Measurements from ENCODE around the gene AKR1B15.

Gene AKR1B15

GRCh38 chr7:134542195-134542771, 6.6 kb upstream of the AKR1B15 start:
- Histone ChIP-seq H3K27ac (ENCODE audit: low read length) (no peak overlapping the region), H3K4me3 (ENCODE audit: low read length) (no peak overlapping the region), H3K36me3 (ENCODE audit: control insufficient read depth, insufficient read depth, low read length) (no peaks in the 10 kb centered on the region), H3K27me3 (ENCODE audit: control insufficient read depth, insufficient read depth, low read length) (no peaks in the 10 kb centered on the region), H3K4me1 (ENCODE audit: control insufficient read depth, insufficient read depth, low read length) (peaks cover 3% of the 10 kb centered on the region; the same call in 1 of the 2 replicates), H3K9me3 (ENCODE audit: control insufficient read depth, insufficient read depth, low read length) (no peaks in the 10 kb centered on the region)
- DNase-seq (ENCODE audit: low read depth, low spot score): no peak
- WGBS (ENCODE audit: insufficient coverage, insufficient read length): no CpG with 5 or more reads among the region's 8 CpGs

DNA sequence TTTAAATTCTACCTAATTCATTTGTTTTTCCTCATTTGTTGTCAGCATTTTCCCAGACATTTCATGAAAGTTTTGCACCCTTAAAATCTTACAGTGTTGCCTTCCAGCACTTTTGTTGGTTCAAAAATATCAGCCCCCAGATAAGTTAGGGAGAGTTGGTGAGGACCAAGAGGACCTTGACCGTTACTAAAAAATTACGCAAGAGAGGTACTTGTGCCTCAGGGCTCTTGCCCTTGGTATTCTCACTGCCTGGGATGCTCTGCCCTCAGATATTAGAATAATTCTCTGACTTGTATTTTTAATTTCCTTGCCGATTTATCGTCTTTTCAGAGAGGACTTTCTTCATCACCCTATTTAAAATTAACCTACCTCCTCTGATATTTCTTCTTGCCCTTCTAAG, 3.5 kb upstream of the AKR1B15 start:
- Histone ChIP-seq H3K27me3 (ENCODE audit: control insufficient read depth, insufficient read depth, low read length) (no peaks in the 10 kb centered on the region), H3K36me3 (ENCODE audit: control insufficient read depth, insufficient read depth, low read length) (no peaks in the 10 kb centered on the region), H3K27ac (ENCODE audit: low read length) (no peak overlapping the region), H3K4me3 (ENCODE audit: low read length) (no peak overlapping the region), H3K9me3 (ENCODE audit: control insufficient read depth, insufficient read depth, low read length) (no peaks in the 10 kb centered on the region), H3K4me1 (ENCODE audit: control insufficient read depth, insufficient read depth, low read length) (peaks cover 6% of the 10 kb centered on the region; the same call in 1 of the 2 replicates)
- DNase-seq (ENCODE audit: low read depth, low spot score): no peak
- WGBS (ENCODE audit: insufficient coverage, insufficient read length): no CpG with 5 or more reads among the region's 4 CpGs

- Histone ChIP-seq H3K27me3 (ENCODE audit: control insufficient read depth, insufficient read depth, low read length) (no peaks in the 10 kb centered on the region), H3K4me1 (ENCODE audit: control insufficient read depth, insufficient read depth, low read length) (peaks cover 6% of the 10 kb centered on the region; the same call in 1 of the 2 replicates), H3K4me3 (ENCODE audit: low read length) (no peak overlapping the region), H3K9me3 (ENCODE audit: control insufficient read depth, insufficient read depth, low read length) (no peaks in the 10 kb centered on the region), H3K36me3 (ENCODE audit: control insufficient read depth, insufficient read depth, low read length) (no peaks in the 10 kb centered on the region), H3K27ac (ENCODE audit: low read length) (no peak overlapping the region)
- no peak for DNase-seq (ENCODE audit: low read depth, low spot score)
- no CpG with 5 or more reads among the region's 3 CpGs for WGBS (ENCODE audit: insufficient coverage, insufficient read length)
Observed at GRCh38 chr7:134545918-134546317, 3.0 kb upstream of the AKR1B15 start.

DNA sequence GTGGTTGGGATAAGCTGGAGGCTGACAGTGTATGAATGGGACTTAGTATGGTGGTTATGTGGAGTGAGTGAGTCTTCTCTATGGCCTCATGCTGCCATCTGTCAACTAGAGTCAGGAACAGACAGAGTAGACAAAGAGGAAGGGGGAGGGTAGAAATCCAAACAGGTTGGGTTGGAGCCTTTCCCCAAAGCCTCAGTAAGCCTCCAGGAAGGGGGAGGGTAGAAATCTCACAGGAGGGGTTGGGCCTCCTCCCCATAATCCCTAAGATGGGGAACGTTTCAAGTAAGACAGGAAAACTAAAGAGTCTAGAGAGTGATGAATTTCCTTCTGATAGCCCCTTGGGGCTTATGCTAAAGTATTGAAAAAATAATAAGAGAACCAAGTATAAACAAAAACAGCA, 2.0 kb upstream of the AKR1B15 start:
- peaks cover 4% of the 10 kb centered on the region; the same call in 1 of the 2 replicates for H3K4me1 ChIP-seq (ENCODE audit: control insufficient read depth, insufficient read depth, low read length)
- H3K36me3 ChIP-seq (ENCODE audit: control insufficient read depth, insufficient read depth, low read length): no peaks in the 10 kb centered on the region
- H3K9me3 ChIP-seq (ENCODE audit: control insufficient read depth, insufficient read depth, low read length): no peaks in the 10 kb centered on the region
- H3K27ac ChIP-seq (ENCODE audit: low read length): no peak overlapping the region
- no peaks in the 10 kb centered on the region for H3K27me3 ChIP-seq (ENCODE audit: control insufficient read depth, insufficient read depth, low read length)
- no peak for DNase-seq (ENCODE audit: low read depth, low spot score)
- no CpG with 5 or more reads among the region's 1 CpG for WGBS (ENCODE audit: insufficient coverage, insufficient read length)
- H3K4me3 ChIP-seq (ENCODE audit: low read length): no peak overlapping the region

DNA sequence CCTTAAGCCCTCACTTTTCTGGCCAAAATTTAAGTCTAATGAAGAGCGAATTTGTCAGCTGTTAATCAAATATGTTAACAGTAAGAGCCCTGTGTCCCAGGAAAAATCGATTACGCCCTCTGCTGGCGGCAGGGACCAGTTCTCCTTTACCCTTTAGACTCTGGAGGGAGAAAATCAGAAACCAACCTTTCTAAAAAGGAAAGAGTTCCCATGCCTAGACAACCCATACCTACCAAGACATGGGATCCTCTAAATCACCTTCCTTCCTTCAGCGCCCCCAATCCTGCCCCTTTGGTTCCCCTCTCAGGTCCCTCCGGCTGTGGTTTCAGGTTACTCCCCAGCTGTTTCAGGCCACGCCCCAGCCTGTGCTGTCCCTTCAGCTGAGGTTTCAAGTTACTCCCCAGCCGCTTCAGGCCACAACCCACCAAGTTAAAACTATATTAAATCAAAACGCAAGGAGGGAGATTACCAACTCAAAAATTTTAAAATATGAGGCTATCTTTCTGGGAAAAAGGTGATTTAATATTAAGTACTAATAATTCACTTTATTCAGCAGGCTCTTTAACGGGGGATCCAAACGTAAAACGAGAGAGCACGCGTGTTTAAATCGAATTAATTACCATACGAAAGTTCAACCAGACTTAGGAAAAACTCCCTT, 1.4 kb upstream of the AKR1B15 start:
- no CpG with 5 or more reads among the region's 16 CpGs for WGBS (ENCODE audit: insufficient coverage, insufficient read length)
- H3K4me3 ChIP-seq (ENCODE audit: low read length): no peak overlapping the region; the same call in 1 of the 2 replicates
- no peaks in the 10 kb centered on the region for H3K27me3 ChIP-seq (ENCODE audit: control insufficient read depth, insufficient read depth, low read length)
- peak; percentile 60 for DNase-seq (ENCODE audit: low read depth, low spot score)
- H3K9me3 ChIP-seq (ENCODE audit: control insufficient read depth, insufficient read depth, low read length): no peaks in the 10 kb centered on the region
- H3K27ac ChIP-seq (ENCODE audit: low read length): no peak overlapping the region
- peaks cover 4% of the 10 kb centered on the region; the same call in 1 of the 2 replicates for H3K4me1 ChIP-seq (ENCODE audit: control insufficient read depth, insufficient read depth, low read length)
- H3K36me3 ChIP-seq (ENCODE audit: control insufficient read depth, insufficient read depth, low read length): no peaks in the 10 kb centered on the region

- Histone ChIP-seq H3K27ac (ENCODE audit: low read length) (no peak overlapping the region), H3K36me3 (ENCODE audit: control insufficient read depth, insufficient read depth, low read length) (no peaks in the 10 kb centered on the region), H3K9me3 (ENCODE audit: control insufficient read depth, insufficient read depth, low read length) (no peaks in the 10 kb centered on the region), H3K27me3 (ENCODE audit: control insufficient read depth, insufficient read depth, low read length) (no peaks in the 10 kb centered on the region), H3K4me3 (ENCODE audit: low read length) (no peak overlapping the region), H3K4me1 (ENCODE audit: control insufficient read depth, insufficient read depth, low read length) (peaks cover 4% of the 10 kb centered on the region; the same call in 1 of the 2 replicates)
- WGBS (ENCODE audit: insufficient coverage, insufficient read length): no CpG with 5 or more reads among the region's 8 CpGs
- no peak for DNase-seq (ENCODE audit: low read depth, low spot score)
Observed at GRCh38 chr7:134549366-134549765, 456 bp downstream of the AKR1B15 start.

DNA sequence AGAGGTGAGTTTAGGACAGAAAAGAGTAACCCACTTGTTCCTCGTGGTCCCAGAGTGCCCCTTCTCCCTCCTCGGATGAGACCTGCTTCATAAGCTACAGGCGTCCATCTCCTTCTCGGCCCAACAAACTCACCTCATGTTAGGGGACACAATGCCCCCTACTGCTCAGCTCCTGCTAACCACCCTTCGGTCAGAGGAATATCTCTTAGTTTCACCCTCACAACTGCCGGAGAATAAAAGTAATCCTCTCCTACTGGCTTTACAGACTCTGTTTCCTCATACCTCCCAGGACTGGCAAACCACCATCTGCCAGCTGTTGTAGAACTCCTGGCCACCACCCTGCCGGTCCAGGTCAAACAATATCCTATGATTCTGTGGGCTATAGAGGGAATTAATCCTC, 3.2 kb downstream of the AKR1B15 start:
- DNase-seq (ENCODE audit: low read depth, low spot score): no peak
- WGBS (ENCODE audit: insufficient coverage, insufficient read length): no CpG with 5 or more reads among the region's 7 CpGs
- Histone ChIP-seq H3K36me3 (ENCODE audit: control insufficient read depth, insufficient read depth, low read length) (no peaks in the 10 kb centered on the region), H3K27ac (ENCODE audit: low read length) (no peak overlapping the region), H3K27me3 (ENCODE audit: control insufficient read depth, insufficient read depth, low read length) (no peaks in the 10 kb centered on the region), H3K9me3 (ENCODE audit: control insufficient read depth, insufficient read depth, low read length) (no peaks in the 10 kb centered on the region), H3K4me1 (ENCODE audit: control insufficient read depth, insufficient read depth, low read length) (peaks cover 2% of the 10 kb centered on the region; the same call in 1 of the 2 replicates), H3K4me3 (ENCODE audit: low read length) (no peak overlapping the region)

GRCh38 chr7:134553976-134554375, 5.1 kb downstream of the AKR1B15 start:
- no peaks in the 10 kb centered on the region for H3K36me3 ChIP-seq (ENCODE audit: control insufficient read depth, insufficient read depth, low read length)
- no peak for DNase-seq (ENCODE audit: low read depth, low spot score)
- H3K27me3 ChIP-seq (ENCODE audit: control insufficient read depth, insufficient read depth, low read length): no peaks in the 10 kb centered on the region
- H3K9me3 ChIP-seq (ENCODE audit: control insufficient read depth, insufficient read depth, low read length): no peaks in the 10 kb centered on the region
- H3K4me3 ChIP-seq (ENCODE audit: low read length): no peak overlapping the region
- WGBS (ENCODE audit: insufficient coverage, insufficient read length): no CpG with 5 or more reads among the region's 4 CpGs
- no peak overlapping the region for H3K27ac ChIP-seq (ENCODE audit: low read length)
- peaks cover 2% of the 10 kb centered on the region; the same call in 1 of the 2 replicates for H3K4me1 ChIP-seq (ENCODE audit: control insufficient read depth, insufficient read depth, low read length)

DNA sequence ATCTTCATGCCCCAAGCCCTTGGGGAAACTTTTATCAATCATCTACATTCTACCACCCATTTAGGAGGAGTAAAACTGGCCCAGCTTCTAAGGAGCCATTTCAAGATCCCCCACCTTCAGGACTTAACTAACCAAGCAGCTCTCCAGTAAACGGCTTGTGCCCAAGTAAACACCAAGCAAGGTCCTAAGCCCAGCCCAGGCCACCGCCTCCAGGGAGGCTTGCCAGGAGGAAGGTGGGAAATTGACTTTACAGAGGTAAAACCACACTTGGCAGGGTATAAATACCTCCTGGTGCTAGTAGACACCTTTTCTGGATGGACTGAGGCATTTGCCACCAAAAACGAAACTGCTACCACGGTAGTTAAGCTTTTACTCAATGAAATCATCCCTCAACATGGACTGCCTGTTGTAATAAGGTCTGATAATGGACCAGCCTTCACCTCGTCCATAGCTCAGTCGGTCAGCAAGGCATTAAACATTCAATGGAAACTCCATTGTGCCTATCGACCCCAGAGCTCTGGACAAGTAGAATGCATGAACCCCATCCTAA, 5.6 kb downstream of the AKR1B15 start:
- no CpG with 5 or more reads among the region's 7 CpGs for WGBS (ENCODE audit: insufficient coverage, insufficient read length)
- DNase-seq (ENCODE audit: low read depth, low spot score): no peak
- no peaks in the 10 kb centered on the region for H3K27me3 ChIP-seq (ENCODE audit: control insufficient read depth, insufficient read depth, low read length)

DNA sequence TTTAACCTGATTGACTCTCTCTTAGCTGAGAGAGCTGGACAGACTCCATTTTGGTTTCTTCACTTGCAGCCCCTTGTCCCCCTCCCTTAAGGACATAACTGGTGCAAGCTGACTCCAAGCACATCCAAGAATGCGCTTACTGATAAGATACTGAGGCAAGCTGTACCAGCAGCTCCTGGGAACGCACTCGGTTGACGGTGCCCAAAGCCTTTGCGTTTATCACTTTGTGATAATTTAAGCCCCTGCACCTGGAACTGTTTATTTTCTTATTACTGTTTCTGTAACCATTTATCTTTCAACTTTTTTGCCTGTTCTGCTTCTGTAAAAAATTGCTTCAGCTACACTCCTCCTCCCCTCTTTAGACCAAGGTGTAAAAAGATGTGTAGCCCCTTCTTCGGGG, 8.5 kb downstream of the AKR1B15 start:
- Histone ChIP-seq H3K4me1 (ENCODE audit: control insufficient read depth, insufficient read depth, low read length) (no peaks in the 10 kb centered on the region), H3K4me3 (ENCODE audit: low read length) (no peak overlapping the region), H3K27me3 (ENCODE audit: control insufficient read depth, insufficient read depth, low read length) (no peaks in the 10 kb centered on the region), H3K27ac (ENCODE audit: low read length) (no peak overlapping the region), H3K9me3 (ENCODE audit: control insufficient read depth, insufficient read depth, low read length) (no peaks in the 10 kb centered on the region), H3K36me3 (ENCODE audit: control insufficient read depth, insufficient read depth, low read length) (no peaks in the 10 kb centered on the region)
- no peak for DNase-seq (ENCODE audit: low read depth, low spot score)
- no CpG with 5 or more reads among the region's 6 CpGs for WGBS (ENCODE audit: insufficient coverage, insufficient read length)

More for the DNA sequence above, 5.6 kb downstream of the AKR1B15 start:
- H3K36me3 ChIP-seq (ENCODE audit: control insufficient read depth, insufficient read depth, low read length): no peaks in the 10 kb centered on the region
- H3K4me1 ChIP-seq (ENCODE audit: control insufficient read depth, insufficient read depth, low read length): no peaks in the 10 kb centered on the region
- H3K9me3 ChIP-seq (ENCODE audit: control insufficient read depth, insufficient read depth, low read length): no peaks in the 10 kb centered on the region
- no peak overlapping the region for H3K27ac ChIP-seq (ENCODE audit: low read length)
- no peak overlapping the region for H3K4me3 ChIP-seq (ENCODE audit: low read length)
